ENCODE data around the gene PSORS1C1.

- TF ChIP-seq CTCF (IDR thresholded peaks at IDR 0.05; ENCODE audit: poor library complexity) = no peak
- TF ChIP-seq EZH2 (IDR thresholded peaks at IDR 0.05; ENCODE audit: borderline replicate concordance) = no peak
- TF ChIP-seq EZH2phosphoT487 (IDR thresholded peaks at IDR 0.05; ENCODE audit: low read depth, severe bottlenecking, unreplicated experiment) = no peak
Measured at GRCh38 chr6:31142361-31142761, 27.8 kb downstream of the PSORS1C1 start.
